Omental fat pad (tissue), 4 donors: ENCODE data around the gene OR5D14. TPM values are rescaled to one million over a fixed set of nuclear protein-coding genes. Genes with fewer than 3 reads are reported as not detected.

Experiments used
- ATAC-seq: fragments of 150-250 bp; one replicate; pipeline ENCODE4 v1.9.1; 2016; ENCODE audit warnings: mild to moderate bottlenecking, moderate library complexity; ENCODE audit not compliant: low FRiP score
- DNase-seq: peaks from one replicate; pipeline ENCODE4 v3.0.0-alpha.2; 2019; ENCODE audit warnings: low spot score
- total RNA-seq, 4 donors: library from RNA; depleted of rRNA; stranded (reverse); fragments of >200 nt; gene quantifications; one replicate each; pipeline ENCODE4 v1.1.0, GENCODE V29; 2016
- TF ChIP-seq, protein P1 (sequence below), 3 donors: fragments of 450-650 bp; IDR thresholded peaks; one replicate each; pipeline ENCODE4 v1.5.1; 2016 to 2017; ENCODE audit warnings: antibody characterized with exemption in 3 of 3, mild to moderate bottlenecking in 3 of 3, moderate library complexity in 2 of 3

OR5D14 gene
- not detected for total RNA-seq

DNA sequence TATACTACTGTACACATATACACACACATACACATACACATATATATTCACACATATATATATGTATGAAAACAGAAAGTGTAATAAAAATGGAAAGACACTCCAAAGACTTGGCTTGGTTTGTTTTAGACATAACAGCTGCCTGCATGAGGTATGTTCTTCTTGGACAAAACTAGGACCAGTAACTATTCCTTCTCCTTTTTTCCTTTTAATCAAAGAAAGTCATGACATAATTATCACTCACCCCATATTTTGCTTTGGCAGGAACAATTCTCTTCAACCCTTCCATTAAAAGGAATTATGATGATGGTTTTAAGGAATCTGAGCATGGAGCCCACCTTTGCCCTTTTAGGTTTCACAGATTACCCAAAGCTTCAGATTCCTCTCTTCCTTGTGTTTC lies at the start of gene OR5D14:
Gene OR5D14 (plus strand): TSS at position 301 of the 400 bp plus-strand sequence. CDS start 0 bp downstream, at position 301.
- TF ChIP-seq, protein P1, sequence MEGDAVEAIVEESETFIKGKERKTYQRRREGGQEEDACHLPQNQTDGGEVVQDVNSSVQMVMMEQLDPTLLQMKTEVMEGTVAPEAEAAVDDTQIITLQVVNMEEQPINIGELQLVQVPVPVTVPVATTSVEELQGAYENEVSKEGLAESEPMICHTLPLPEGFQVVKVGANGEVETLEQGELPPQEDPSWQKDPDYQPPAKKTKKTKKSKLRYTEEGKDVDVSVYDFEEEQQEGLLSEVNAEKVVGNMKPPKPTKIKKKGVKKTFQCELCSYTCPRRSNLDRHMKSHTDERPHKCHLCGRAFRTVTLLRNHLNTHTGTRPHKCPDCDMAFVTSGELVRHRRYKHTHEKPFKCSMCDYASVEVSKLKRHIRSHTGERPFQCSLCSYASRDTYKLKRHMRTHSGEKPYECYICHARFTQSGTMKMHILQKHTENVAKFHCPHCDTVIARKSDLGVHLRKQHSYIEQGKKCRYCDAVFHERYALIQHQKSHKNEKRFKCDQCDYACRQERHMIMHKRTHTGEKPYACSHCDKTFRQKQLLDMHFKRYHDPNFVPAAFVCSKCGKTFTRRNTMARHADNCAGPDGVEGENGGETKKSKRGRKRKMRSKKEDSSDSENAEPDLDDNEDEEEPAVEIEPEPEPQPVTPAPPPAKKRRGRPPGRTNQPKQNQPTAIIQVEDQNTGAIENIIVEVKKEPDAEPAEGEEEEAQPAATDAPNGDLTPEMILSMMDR (IDR thresholded peaks at IDR 0.05): no peak
- ATAC-seq: no peak
- DNase-seq: no peak

DNA sequence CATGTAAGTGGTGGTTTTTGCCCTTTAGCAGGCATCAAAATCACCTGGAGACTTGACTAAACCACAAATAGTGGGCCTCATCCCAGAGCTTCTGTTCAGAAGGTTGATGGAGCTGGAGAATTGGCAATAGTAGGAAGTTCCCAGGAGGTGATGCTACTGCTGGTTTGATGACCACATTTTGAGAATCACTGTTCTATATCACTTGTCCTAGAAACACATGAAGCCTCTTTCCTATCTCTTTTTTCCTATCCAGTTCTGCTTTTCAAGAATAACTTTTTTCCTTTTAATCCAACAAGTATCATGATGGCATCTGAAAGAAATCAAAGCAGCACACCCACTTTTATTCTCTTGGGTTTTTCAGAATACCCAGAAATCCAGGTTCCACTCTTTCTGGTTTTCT lies 22.2 kb upstream of the OR5D14 start, which contains the start of gene OR5D13:
Gene OR5D13 (plus strand): TSS at position 301 of the 400 bp plus-strand sequence. CDS start 0 bp downstream, at position 301.
- no peak for ATAC-seq
- TF ChIP-seq, protein P1 (IDR thresholded peaks at IDR 0.05): no peak
- DNase-seq: no peak

DNA sequence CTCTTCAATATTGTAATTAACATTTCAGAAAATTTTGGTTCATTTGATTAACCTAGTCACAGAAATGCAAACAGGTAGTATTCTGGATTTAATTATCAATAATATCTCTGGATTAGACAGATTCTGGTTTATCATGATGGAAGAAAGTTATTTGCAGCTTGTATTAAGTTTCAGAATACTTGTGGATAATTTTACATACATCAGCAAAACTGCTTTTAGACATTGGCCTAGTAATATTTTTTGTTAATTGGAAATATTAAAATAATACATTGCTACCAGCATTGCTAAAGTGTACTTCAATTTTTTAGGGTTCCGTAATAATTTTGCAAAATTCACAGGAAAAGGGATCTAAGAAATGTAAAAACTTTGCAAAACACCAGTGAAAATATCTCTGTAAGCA lies 3.8 kb upstream of the OR5D14 start:
- TF ChIP-seq, protein P1 (IDR thresholded peaks at IDR 0.05): no peak
- no peak for ATAC-seq
- no peak for DNase-seq

DNA sequence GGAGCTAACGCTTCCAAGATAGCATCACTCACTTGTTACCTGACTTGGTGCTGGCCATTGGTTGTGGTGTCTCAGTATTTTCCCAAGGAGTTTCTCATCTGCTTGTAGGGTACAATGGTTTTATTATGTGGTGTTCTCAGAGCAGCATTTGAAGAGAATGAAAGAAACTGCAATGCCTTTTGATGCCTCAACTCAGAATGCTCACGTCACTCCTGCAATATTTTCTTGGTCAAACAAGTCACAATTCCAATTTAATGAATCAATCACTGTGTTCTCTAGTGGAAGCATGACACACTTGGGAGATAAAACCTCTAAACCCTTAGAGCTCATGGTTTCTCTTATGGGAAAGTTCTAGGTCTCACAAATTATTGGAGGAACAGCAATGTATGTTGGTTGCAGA lies 2.0 kb upstream of the OR5D14 start:
- TF ChIP-seq, protein P1 (IDR thresholded peaks at IDR 0.05): no peak
- DNase-seq: no peak
- ATAC-seq: no peak

DNA sequence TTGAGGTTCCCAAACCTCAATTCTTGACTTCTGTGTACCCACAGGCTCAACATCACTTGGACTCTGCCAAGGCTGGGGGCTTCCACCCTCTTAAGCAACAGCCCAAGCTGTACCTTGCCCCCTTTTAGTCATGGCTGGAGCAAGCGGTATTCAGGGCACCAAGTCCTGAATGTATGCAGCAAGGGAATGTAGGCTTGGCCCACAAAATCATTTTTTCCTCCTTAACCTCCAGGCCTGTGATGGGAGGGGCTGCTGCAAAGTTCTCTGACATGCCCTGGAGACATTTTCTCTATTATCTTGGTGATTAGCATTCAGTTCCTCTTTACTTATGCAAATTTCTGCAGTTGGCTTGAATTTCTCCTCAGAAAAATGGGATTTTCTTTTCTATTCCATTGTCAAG lies 10.9 kb downstream of the OR5D14 start:
- TF ChIP-seq, protein P1 (IDR thresholded peaks at IDR 0.05): no peak
- no peak for ATAC-seq

DNA sequence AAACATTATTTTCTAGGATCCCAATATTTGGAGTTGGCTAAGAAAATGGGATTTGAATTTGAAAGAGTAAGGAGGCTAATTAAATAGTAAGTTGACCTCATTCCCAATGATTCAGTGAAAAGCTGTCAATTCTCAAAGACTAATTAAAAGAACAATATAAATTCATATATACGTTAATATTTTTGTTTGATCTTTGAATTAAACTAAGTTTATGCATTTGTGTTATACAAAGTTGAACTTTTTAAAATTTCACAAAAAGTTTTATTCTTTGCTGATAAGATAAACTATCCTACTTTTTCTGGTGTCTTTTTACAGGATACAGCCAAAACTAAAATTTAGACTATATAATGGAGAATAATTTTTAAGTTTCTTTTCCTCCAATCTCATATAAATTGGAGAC lies 15.7 kb downstream of the OR5D14 start, which contains the start of gene OR5L1:
Gene OR5L1 (plus strand): TSS at position 301 of the 400 bp plus-strand sequence. CDS start 100 bp downstream, outside the sequence.
- TF ChIP-seq, protein P1 (IDR thresholded peaks at IDR 0.05): no peak
- no peak for DNase-seq
- ATAC-seq: no peak

More for the DNA sequence above, 10.9 kb downstream of the OR5D14 start:
- DNase-seq: no peak

DNA sequence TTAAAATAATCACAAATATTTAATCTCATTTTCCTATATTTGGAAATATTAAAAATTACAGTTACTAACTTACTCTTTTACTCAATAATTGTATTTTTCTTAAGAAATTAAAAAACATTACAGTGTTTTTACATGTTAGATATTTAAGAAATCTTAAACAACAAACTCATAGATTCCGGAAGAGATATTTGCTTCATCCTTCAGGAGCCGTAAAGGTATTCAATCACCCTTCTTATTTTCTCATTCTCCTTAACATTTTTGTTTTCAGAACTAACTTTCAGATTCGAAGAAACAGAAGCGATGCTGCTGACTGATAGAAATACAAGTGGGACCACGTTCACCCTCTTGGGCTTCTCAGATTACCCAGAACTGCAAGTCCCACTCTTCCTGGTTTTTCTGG lies 24.0 kb downstream of the OR5D14 start, which contains the start of gene OR5D18:
Gene OR5D18 (plus strand): TSS at position 301 of the 400 bp plus-strand sequence. CDS start 0 bp downstream, at position 301.
- TF ChIP-seq, protein P1 (IDR thresholded peaks at IDR 0.05): no peak
- no peak for DNase-seq

More for the DNA sequence above, 24.0 kb downstream of the OR5D14 start, which contains the start of gene OR5D18:
- ATAC-seq: no peak
